HEK293 (cell line): ENCODE results near the gene HOXB7.

Experiments
- CTCF ChIA-PET: fragments of 350-600 bp; formaldehyde crosslinking; extraction: SDS; loops from one replicate; lab custom pipeline; 2021; ENCODE audit warnings: antibody characterized with exemption; lab: Yijun Ruan, JAX
- POLR2A ChIA-PET: fragments of 300-600 bp; formaldehyde crosslinking; extraction: SDS; loops from one replicate; lab custom pipeline; 2020; ENCODE audit warnings: antibody characterized with exemption, inconsistent platforms; lab: Yijun Ruan, JAX
- H3K27ac ChIP-seq: fragments of 200-500 bp; sonication (Bioruptor generic); 2 replicates; pipeline ENCODE4 v1.5.1; 2014; ENCODE audit warnings: low read depth, low read length, control low read depth, inconsistent platforms; ENCODE audit errors: extremely low read depth
- H3K36me3 ChIP-seq, 2 experiments: fragments of 200-500 bp in 1 of 2; sonication (Bioruptor generic) in 1 of 2; 1 replicate in 1 of 2; 2 replicates in 1 of 2; pipeline ENCODE4 v1.5.1; 2014 to 2017; ENCODE audit warnings: inconsistent platforms in 2 of 2, low read length in 2 of 2; ENCODE audit not compliant: control insufficient read depth in 2 of 2, insufficient read depth in 1 of 2
- H3K4me1 ChIP-seq: fragments of 200-500 bp; sonication (Bioruptor generic); 2 replicates; pipeline ENCODE4 v1.5.1; 2014; ENCODE audit warnings: mild to moderate bottlenecking, low read length, inconsistent platforms; ENCODE audit not compliant: control insufficient read depth, insufficient read depth
- H3K4me3 ChIP-seq: 2 replicates; pipeline ENCODE4 v1.5.1; 2011; ENCODE audit warnings: low read depth, mild to moderate bottlenecking, control low read depth, low read length, moderate library complexity
- H3K9me3 ChIP-seq: fragments of 200-500 bp; sonication (Bioruptor generic); 2 replicates; pipeline ENCODE4 v1.5.1; 2014; ENCODE audit warnings: low read depth, low read length, inconsistent platforms; ENCODE audit not compliant: control insufficient read depth, insufficient read depth
- IKZF3 ChIP-seq: fragments of 450-650 bp; IDR thresholded peaks from 2 replicates; pipeline ENCODE4 v1.5.0; 2018; ENCODE audit warnings: missing biosample characterization, mild to moderate bottlenecking, missing genetic modification characterization, moderate library complexity
- KLF7 ChIP-seq: fragments of 450-650 bp; formaldehyde crosslinking; IDR thresholded peaks from 2 replicates; pipeline ENCODE4 v1.5.1; 2016; ENCODE audit warnings: missing biosample characterization, missing genetic modification characterization, borderline replicate concordance
- KLF8 ChIP-seq: fragments of 450-650 bp; formaldehyde crosslinking; IDR thresholded peaks from 2 replicates; pipeline ENCODE4 v1.5.1; 2016; ENCODE audit warnings: missing biosample characterization, missing genetic modification characterization
- MZF1 ChIP-seq: fragments of 450-650 bp; formaldehyde crosslinking; IDR thresholded peaks from 2 replicates; pipeline ENCODE4 v1.5.1; 2017; ENCODE audit warnings: missing biosample characterization, missing genetic modification characterization, borderline replicate concordance
- YY1 ChIP-seq: fragments of 450-650 bp; formaldehyde crosslinking; IDR thresholded peaks from 2 replicates; pipeline ENCODE4 v1.5.1; 2018; ENCODE audit warnings: missing biosample characterization, missing genetic modification characterization
- ZBTB20 ChIP-seq: fragments of 450-650 bp; formaldehyde crosslinking; IDR thresholded peaks from 2 replicates; pipeline ENCODE4 v1.5.1; 2016; ENCODE audit warnings: missing biosample characterization, missing genetic modification characterization
- ZFP3 ChIP-seq: fragments of 450-650 bp; formaldehyde crosslinking; IDR thresholded peaks from 2 replicates; pipeline ENCODE4 v1.5.1; 2016; ENCODE audit warnings: low read depth, missing biosample characterization, missing genetic modification characterization
- ZNF202 ChIP-seq: fragments of 450-650 bp; formaldehyde crosslinking; IDR thresholded peaks from 2 replicates; pipeline ENCODE4 v1.5.1; 2016; ENCODE audit warnings: missing biosample characterization, missing genetic modification characterization, borderline replicate concordance
- ZNF473 ChIP-seq: fragments of 450-650 bp; formaldehyde crosslinking; IDR thresholded peaks from 2 replicates; pipeline ENCODE4 v1.5.1; 2017; ENCODE audit warnings: missing biosample characterization, missing genetic modification characterization
- ZNF48 ChIP-seq: fragments of 450-650 bp; formaldehyde crosslinking; IDR thresholded peaks from 2 replicates; pipeline ENCODE4 v1.5.1; 2016; ENCODE audit warnings: missing biosample characterization, missing genetic modification characterization
- ZNF501 ChIP-seq: fragments of 450-650 bp; formaldehyde crosslinking; IDR thresholded peaks from 2 replicates; pipeline ENCODE4 v1.5.1; 2016; ENCODE audit warnings: missing biosample characterization, missing genetic modification characterization
- ZNF544 ChIP-seq: fragments of 450-650 bp; formaldehyde crosslinking; IDR thresholded peaks from 2 replicates; pipeline ENCODE4 v1.5.0; 2017; ENCODE audit warnings: missing biosample characterization, missing genetic modification characterization
- ZNF654 ChIP-seq: fragments of 450-650 bp; formaldehyde crosslinking; IDR thresholded peaks from 2 replicates; pipeline ENCODE4 v1.5.1; 2016; ENCODE audit warnings: low read depth, missing biosample characterization, missing genetic modification characterization
- ZNF677 ChIP-seq: fragments of 450-650 bp; IDR thresholded peaks from 2 replicates; pipeline ENCODE4 v1.5.0; 2018; ENCODE audit warnings: missing biosample characterization, mild to moderate bottlenecking, missing genetic modification characterization, moderate library complexity
- ZNF776 ChIP-seq: fragments of 450-650 bp; formaldehyde crosslinking; IDR thresholded peaks from 2 replicates; pipeline ENCODE4 v1.5.0; 2017; ENCODE audit warnings: missing biosample characterization, missing genetic modification characterization, borderline replicate concordance
- ZNF791 ChIP-seq: fragments of 450-650 bp; formaldehyde crosslinking; IDR thresholded peaks from 2 replicates; pipeline ENCODE4 v1.5.1; 2016; ENCODE audit warnings: missing biosample characterization, missing genetic modification characterization
- ZSCAN23 ChIP-seq: fragments of 450-650 bp; formaldehyde crosslinking; IDR thresholded peaks from 2 replicates; pipeline ENCODE4 v1.5.1; 2016; ENCODE audit warnings: missing biosample characterization, missing genetic modification characterization
- TF ChIP-seq, protein P1 (sequence below): fragments of 450-650 bp; formaldehyde crosslinking; IDR thresholded peaks from 2 replicates; pipeline ENCODE4 v1.5.1; 2016; ENCODE audit warnings: missing biosample characterization, missing genetic modification characterization
- TF ChIP-seq, protein P2 (sequence below): fragments of 450-650 bp; formaldehyde crosslinking; IDR thresholded peaks from 2 replicates; pipeline ENCODE4 v1.5.1; 2016; ENCODE audit warnings: missing biosample characterization, missing genetic modification characterization
- TF ChIP-seq, protein P3 (sequence below): fragments of 450-650 bp; formaldehyde crosslinking; IDR thresholded peaks from 2 replicates; pipeline ENCODE4 v1.5.1; 2016; ENCODE audit warnings: missing biosample characterization, missing genetic modification characterization
- TF ChIP-seq, protein P4 (sequence below): fragments of 450-650 bp; formaldehyde crosslinking; IDR thresholded peaks from 2 replicates; pipeline ENCODE4 v1.5.1; 2016; ENCODE audit warnings: missing biosample characterization, missing genetic modification characterization
- TF ChIP-seq, protein P5 (sequence below): fragments of 450-650 bp; formaldehyde crosslinking; IDR thresholded peaks from 2 replicates; pipeline ENCODE4 v1.5.1; 2017; ENCODE audit warnings: missing biosample characterization, missing genetic modification characterization

The HOXB7 gene

DNA sequence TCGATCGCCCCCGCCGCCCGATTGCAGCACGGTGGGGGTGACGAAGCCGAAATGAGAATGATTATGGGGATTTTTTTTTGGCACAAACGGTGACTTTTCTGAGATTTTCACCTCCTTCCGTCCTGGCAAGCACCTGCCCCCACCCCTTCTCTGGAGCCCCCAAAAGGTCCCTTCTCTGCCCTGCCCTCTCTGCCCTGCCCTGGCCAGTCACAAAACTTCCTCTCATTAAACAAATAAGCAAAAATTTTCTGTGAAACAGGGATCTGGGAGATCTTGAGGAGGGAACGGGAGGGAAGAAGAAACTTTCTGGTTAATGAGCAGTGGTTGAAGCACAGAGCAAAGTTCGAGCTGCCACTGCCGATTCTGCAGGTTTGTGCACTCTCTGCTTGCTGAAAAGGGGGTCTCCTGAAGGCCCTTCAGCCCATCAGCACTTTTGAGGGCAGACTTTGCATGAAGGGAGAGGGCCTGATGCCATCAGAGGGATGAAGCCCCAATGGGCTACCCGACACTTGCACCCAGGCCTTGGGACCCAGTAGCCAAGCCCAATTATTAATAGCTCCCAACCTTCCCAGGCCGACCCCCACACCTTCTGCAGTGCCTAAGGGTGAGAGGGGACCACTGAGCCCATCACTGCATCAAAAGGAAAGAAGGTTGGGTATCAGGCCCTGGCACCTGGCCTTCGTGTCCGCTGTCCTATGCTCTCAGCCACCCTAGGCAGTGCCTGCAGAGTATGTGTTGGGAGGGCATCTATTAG, 5.3 kb upstream of the HOXB7 start (continued):
- TF ChIP-seq ZBTB20 (tag by site-specific recombination) (no peak), MZF1 (tag by site-specific recombination) (peak; percentile 76), YY1 (no peak), ZNF473 (tag by site-specific recombination) (no peak), KLF8 (tag by site-specific recombination) (0 out of 2 replicates have a peak, but pooled peaks have one; percentile 24), ZNF654 (0 out of 2 replicates have a peak, but pooled peaks have one; percentile 14)
- TF ChIP-seq, protein P1, sequence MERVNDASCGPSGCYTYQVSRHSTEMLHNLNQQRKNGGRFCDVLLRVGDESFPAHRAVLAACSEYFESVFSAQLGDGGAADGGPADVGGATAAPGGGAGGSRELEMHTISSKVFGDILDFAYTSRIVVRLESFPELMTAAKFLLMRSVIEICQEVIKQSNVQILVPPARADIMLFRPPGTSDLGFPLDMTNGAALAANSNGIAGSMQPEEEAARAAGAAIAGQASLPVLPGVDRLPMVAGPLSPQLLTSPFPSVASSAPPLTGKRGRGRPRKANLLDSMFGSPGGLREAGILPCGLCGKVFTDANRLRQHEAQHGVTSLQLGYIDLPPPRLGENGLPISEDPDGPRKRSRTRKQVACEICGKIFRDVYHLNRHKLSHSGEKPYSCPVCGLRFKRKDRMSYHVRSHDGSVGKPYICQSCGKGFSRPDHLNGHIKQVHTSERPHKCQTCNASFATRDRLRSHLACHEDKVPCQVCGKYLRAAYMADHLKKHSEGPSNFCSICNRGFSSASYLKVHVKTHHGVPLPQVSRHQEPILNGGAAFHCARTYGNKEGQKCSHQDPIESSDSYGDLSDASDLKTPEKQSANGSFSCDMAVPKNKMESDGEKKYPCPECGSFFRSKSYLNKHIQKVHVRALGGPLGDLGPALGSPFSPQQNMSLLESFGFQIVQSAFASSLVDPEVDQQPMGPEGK (tag by site-specific recombination), result peak; percentile 90
- TF ChIP-seq, protein P2, sequence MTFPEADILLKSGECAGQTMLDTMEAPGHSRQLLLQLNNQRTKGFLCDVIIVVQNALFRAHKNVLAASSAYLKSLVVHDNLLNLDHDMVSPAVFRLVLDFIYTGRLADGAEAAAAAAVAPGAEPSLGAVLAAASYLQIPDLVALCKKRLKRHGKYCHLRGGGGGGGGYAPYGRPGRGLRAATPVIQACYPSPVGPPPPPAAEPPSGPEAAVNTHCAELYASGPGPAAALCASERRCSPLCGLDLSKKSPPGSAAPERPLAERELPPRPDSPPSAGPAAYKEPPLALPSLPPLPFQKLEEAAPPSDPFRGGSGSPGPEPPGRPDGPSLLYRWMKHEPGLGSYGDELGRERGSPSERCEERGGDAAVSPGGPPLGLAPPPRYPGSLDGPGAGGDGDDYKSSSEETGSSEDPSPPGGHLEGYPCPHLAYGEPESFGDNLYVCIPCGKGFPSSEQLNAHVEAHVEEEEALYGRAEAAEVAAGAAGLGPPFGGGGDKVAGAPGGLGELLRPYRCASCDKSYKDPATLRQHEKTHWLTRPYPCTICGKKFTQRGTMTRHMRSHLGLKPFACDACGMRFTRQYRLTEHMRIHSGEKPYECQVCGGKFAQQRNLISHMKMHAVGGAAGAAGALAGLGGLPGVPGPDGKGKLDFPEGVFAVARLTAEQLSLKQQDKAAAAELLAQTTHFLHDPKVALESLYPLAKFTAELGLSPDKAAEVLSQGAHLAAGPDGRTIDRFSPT (tag by site-specific recombination), result no peak

DNA sequence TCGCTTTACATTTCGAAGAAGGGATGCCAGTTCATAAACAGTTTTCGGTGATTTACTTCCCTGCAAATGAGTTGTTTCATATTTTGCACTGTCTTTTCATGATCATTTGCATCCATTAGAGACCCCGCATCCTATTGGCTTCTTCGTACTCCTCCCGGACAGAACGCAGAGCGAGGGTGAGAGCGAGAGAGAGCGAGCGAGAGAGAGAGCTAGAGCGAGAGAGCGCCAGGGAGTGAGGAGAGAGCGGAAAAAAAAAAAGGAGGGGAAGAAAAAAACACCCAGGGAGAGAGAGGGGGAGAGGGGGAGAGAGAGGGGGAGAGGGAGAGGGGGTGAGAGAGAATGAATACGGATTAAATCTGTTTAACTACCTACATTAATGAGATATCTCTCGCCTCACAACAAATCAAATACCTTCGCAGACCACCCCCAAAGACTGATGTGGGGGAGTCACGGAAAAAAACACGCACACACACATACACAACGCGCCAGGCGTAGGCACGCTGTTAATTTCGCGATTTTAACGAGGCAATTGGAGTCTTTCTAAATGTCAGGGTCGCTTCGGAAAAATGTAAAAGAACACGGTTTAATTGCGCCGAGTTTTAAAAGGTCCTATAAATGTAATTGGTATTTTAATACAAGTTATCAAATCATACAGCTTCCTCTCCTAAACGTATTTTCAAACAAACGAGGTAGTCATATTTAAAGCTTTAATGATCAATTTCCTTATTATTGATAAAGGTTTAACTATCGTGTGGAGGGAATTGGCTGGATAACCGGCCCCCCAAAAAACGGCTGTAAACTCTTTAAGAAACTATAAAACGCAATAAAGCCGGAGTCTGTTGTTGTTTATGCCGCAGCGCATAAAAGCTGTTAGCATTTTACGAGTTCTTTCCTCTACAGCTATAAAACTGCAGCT, 4.5 kb upstream of the HOXB7 start, which contains the start of gene HOXB8:
Gene HOXB8 (minus strand): TSS at position 246 of the 916 bp plus-strand sequence. CDS start 588 bp downstream, outside the sequence.
- H3K9me3 ChIP-seq, result no peaks in the 10 kb centered on the region
- peaks cover 38% of the 10 kb centered on the region for H3K4me1 ChIP-seq
- H3K36me3 ChIP-seq, result no peaks in the 10 kb centered on the region
- H3K4me3 ChIP-seq, result peak within 1 kb of the TSS; percentile 35
- H3K27ac ChIP-seq, result peak within 1 kb of the TSS; percentile 72
- CTCF ChIA-PET, result interaction anchor here (0.6 to 5.7 kb wide), 9 partner anchors 21 to 461 kb away, joined by 3 to 86 read pairs (median 3); no protein-coding TSS in a partner anchor
- POLR2A ChIA-PET, result no interaction called here
- no peak for TF ChIP-seq ZNF48 (tag by site-specific recombination)
- TF ChIP-seq ZFP3, result no peak
- TF ChIP-seq, protein P3, sequence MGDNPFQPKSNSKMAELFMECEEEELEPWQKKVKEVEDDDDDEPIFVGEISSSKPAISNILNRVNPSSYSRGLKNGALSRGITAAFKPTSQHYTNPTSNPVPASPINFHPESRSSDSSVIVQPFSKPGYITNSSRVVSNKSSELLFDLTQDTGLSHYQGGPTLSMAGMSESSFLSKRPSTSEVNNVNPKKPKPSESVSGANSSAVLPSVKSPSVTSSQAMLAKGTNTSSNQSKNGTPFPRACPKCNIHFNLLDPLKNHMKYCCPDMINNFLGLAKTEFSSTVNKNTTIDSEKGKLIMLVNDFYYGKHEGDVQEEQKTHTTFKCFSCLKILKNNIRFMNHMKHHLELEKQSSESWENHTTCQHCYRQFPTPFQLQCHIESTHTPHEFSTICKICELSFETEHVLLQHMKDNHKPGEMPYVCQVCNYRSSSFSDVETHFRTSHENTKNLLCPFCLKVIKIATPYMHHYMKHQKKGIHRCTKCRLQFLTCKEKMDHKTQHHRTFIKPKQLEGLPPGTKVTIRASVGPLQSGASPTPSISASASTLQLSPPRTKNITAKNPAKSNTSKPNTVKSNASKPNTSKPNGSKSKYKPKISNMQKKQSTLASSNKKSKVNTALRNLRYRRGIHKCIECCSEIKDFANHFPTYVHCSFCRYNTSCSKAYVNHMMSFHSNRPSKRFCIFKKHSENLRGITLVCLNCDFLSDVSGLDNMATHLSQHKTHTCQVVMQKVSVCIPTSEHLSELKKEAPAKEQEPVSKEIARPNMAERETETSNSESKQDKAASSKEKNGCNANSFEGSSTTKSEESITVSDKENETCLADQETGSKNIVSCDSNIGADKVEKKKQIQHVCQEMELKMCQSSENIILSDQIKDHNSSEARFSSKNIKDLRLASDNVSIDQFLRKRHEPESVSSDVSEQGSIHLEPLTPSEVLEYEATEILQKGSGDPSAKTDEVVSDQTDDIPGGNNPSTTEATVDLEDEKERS (tag by site-specific recombination), result no peak
- 0 out of 2 replicates have a peak, but pooled peaks have one; percentile 53 for TF ChIP-seq ZNF501
- TF ChIP-seq ZNF791 (tag by site-specific recombination), result no peak
- peak; percentile 79 for TF ChIP-seq ZBTB20 (tag by site-specific recombination)
- TF ChIP-seq ZSCAN23 (tag by site-specific recombination), result no peak
- no peak for TF ChIP-seq ZNF202 (tag by site-specific recombination)
- TF ChIP-seq, protein P4, sequence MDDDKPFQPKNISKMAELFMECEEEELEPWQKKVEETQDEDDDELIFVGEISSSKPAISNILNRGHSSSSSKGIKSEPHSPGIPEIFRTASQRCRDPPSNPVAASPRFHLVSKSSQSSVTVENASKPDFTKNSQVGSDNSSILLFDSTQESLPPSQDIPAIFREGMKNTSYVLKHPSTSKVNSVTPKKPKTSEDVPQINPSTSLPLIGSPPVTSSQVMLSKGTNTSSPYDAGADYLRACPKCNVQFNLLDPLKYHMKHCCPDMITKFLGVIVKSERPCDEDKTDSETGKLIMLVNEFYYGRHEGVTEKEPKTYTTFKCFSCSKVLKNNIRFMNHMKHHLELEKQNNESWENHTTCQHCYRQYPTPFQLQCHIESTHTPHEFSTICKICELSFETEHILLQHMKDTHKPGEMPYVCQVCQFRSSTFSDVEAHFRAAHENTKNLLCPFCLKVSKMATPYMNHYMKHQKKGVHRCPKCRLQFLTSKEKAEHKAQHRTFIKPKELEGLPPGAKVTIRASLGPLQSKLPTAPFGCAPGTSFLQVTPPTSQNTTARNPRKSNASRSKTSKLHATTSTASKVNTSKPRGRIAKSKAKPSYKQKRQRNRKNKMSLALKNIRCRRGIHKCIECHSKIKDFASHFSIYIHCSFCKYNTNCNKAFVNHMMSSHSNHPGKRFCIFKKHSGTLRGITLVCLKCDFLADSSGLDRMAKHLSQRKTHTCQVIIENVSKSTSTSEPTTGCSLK (tag by site-specific recombination), result no peak
- no peak for TF ChIP-seq KLF7 (tag by site-specific recombination)
- peak; percentile 77 for TF ChIP-seq IKZF3 (tag by site-specific recombination)
- no peak for TF ChIP-seq ZNF544 (tag by site-specific recombination)
- no peak for TF ChIP-seq ZNF776 (tag by site-specific recombination)
- TF ChIP-seq ZNF677 (tag by site-specific recombination), result no peak
- TF ChIP-seq, protein P5, sequence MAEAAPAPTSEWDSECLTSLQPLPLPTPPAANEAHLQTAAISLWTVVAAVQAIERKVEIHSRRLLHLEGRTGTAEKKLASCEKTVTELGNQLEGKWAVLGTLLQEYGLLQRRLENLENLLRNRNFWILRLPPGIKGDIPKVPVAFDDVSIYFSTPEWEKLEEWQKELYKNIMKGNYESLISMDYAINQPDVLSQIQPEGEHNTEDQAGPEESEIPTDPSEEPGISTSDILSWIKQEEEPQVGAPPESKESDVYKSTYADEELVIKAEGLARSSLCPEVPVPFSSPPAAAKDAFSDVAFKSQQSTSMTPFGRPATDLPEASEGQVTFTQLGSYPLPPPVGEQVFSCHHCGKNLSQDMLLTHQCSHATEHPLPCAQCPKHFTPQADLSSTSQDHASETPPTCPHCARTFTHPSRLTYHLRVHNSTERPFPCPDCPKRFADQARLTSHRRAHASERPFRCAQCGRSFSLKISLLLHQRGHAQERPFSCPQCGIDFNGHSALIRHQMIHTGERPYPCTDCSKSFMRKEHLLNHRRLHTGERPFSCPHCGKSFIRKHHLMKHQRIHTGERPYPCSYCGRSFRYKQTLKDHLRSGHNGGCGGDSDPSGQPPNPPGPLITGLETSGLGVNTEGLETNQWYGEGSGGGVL (tag by site-specific recombination), result peak; percentile 95
